DND-41 (cell line): ENCODE data around the gene ZNF70.

Experiments used
- EZH2 ChIP-seq: IDR thresholded peaks from 3 replicates; pipeline ENCODE4 v1.6.1; 2012; ENCODE audit warnings: borderline replicate concordance, low read depth, mild to moderate bottlenecking, moderate library complexity, low read length, inconsistent platforms; ENCODE audit not compliant: severe bottlenecking
- TF ChIP-seq, protein P1 (sequence below): IDR thresholded peaks from 2 replicates; pipeline ENCODE4 v1.5.1; 2012; ENCODE audit warnings: borderline replicate concordance, low read length, moderate library complexity, mild to moderate bottlenecking; ENCODE audit not compliant: poor library complexity, severe bottlenecking; ENCODE audit errors: extremely low read depth

DNA sequence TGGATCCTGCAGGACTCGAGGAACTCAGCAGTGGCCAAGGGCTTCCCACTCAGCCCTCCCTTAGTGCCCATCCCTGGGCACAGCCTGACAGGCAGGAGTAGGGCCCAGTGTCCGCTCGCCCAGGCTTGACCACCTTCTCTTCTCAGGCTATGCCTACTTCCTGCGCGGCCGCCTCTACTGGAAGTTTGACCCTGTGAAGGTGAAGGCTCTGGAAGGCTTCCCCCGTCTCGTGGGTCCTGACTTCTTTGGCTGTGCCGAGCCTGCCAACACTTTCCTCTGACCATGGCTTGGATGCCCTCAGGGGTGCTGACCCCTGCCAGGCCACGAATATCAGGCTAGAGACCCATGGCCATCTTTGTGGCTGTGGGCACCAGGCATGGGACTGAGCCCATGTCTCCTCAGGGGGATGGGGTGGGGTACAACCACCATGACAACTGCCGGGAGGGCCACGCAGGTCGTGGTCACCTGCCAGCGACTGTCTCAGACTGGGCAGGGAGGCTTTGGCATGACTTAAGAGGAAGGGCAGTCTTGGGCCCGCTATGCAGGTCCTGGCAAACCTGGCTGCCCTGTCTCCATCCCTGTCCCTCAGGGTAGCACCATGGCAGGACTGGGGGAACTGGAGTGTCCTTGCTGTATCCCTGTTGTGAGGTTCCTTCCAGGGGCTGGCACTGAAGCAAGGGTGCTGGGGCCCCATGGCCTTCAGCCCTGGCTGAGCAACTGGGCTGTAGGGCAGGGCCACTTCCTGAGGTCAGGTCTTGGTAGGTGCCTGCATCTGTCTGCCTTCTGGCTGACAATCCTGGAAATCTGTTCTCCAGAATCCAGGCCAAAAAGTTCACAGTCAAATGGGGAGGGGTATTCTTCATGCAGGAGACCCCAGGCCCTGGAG, 32.6 kb upstream of the ZNF70 start:
- TF ChIP-seq, protein P1, sequence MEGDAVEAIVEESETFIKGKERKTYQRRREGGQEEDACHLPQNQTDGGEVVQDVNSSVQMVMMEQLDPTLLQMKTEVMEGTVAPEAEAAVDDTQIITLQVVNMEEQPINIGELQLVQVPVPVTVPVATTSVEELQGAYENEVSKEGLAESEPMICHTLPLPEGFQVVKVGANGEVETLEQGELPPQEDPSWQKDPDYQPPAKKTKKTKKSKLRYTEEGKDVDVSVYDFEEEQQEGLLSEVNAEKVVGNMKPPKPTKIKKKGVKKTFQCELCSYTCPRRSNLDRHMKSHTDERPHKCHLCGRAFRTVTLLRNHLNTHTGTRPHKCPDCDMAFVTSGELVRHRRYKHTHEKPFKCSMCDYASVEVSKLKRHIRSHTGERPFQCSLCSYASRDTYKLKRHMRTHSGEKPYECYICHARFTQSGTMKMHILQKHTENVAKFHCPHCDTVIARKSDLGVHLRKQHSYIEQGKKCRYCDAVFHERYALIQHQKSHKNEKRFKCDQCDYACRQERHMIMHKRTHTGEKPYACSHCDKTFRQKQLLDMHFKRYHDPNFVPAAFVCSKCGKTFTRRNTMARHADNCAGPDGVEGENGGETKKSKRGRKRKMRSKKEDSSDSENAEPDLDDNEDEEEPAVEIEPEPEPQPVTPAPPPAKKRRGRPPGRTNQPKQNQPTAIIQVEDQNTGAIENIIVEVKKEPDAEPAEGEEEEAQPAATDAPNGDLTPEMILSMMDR, result no peak
- TF ChIP-seq EZH2, result no peak
